Measurements from ENCODE around the gene CREB1.

The CREB1 gene

DNA sequence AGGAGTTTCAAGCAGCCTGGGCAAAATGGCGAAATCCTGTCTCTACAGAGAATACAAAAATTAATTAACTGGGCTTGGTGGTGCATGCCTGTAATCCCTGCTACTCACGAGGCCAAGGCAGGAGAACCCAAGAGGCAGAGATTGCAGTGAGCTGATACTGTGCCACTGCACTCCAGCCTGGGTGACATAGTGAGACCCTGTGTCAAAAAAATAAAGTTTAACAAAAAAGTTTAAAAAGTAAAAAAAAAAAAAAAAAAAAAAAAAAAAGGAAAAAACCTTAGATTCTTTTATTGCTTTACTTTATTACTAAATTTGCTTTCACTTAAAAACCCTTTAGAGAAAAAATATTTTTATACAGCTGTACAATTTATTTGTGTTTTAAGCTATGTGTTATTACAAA is 10.7 kb downstream of the CREB1 start:
- H2AFZ ChIP-seq (ENCODE audit: low read depth, low read length) = no peak overlapping the region
- peaks cover 17% of the 10 kb centered on the region for H3K36me3 ChIP-seq (replicated peaks; ENCODE audit: low read depth, low read length)
- peaks cover 80% of the 10 kb centered on the region for H4K20me1 ChIP-seq (ENCODE audit: insufficient read depth, low read length)
- H3K27ac ChIP-seq (ENCODE audit: low read length) = no peak overlapping the region
- TF ChIP-seq, protein P1, sequence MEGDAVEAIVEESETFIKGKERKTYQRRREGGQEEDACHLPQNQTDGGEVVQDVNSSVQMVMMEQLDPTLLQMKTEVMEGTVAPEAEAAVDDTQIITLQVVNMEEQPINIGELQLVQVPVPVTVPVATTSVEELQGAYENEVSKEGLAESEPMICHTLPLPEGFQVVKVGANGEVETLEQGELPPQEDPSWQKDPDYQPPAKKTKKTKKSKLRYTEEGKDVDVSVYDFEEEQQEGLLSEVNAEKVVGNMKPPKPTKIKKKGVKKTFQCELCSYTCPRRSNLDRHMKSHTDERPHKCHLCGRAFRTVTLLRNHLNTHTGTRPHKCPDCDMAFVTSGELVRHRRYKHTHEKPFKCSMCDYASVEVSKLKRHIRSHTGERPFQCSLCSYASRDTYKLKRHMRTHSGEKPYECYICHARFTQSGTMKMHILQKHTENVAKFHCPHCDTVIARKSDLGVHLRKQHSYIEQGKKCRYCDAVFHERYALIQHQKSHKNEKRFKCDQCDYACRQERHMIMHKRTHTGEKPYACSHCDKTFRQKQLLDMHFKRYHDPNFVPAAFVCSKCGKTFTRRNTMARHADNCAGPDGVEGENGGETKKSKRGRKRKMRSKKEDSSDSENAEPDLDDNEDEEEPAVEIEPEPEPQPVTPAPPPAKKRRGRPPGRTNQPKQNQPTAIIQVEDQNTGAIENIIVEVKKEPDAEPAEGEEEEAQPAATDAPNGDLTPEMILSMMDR (IDR thresholded peaks at IDR 0.05; ENCODE audit: low read depth, low read length) = no peak
- no peak for TF ChIP-seq EZH2phosphoT487 (IDR thresholded peaks at IDR 0.05; ENCODE audit: low read depth)
- 0 out of 2 replicates have a peak, but pooled peaks cover 5% of the 10 kb centered on the region for H3K4me1 ChIP-seq (ENCODE audit: low read length)
- H3K9ac ChIP-seq (ENCODE audit: low read length) = no peak overlapping the region
- H3K4me3 ChIP-seq (ENCODE audit: low read length) = no peak overlapping the region
- H3K4me2 ChIP-seq (ENCODE audit: low read length) = no peak overlapping the region
- H3K27me3 ChIP-seq (ENCODE audit: low read depth, low read length) = no peaks in the 10 kb centered on the region
- no peaks in the 10 kb centered on the region for H3K9me3 ChIP-seq (ENCODE audit: insufficient read depth, low read length)
- peaks cover 100% of the 10 kb centered on the region for H3K79me2 ChIP-seq (ENCODE audit: low read length)

DNA sequence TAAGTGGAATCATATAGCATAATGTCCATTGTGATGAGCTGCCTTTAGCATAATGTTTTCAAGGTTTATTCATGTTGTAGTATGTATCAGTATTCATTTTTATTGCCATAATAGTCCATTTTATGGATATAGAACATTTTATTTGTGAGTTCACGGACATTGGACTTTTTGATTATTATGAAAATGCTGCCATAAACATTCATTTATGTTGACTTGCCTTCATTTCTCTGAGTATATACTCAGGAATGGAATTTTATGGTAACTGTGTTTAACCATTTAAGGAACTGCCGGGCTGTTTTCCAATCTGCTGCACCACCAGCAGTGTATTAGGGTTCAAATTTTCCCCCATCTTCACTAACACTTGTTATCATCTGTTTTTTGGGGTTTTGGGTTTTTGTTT is 12.2 kb downstream of the CREB1 start:
- Histone ChIP-seq H4K20me1 (ENCODE audit: insufficient read depth, low read length) (peaks cover 81% of the 10 kb centered on the region), H3K79me2 (ENCODE audit: low read length) (peaks cover 100% of the 10 kb centered on the region), H3K36me3 (replicated peaks; ENCODE audit: low read depth, low read length) (peaks cover 23% of the 10 kb centered on the region)

DNA sequence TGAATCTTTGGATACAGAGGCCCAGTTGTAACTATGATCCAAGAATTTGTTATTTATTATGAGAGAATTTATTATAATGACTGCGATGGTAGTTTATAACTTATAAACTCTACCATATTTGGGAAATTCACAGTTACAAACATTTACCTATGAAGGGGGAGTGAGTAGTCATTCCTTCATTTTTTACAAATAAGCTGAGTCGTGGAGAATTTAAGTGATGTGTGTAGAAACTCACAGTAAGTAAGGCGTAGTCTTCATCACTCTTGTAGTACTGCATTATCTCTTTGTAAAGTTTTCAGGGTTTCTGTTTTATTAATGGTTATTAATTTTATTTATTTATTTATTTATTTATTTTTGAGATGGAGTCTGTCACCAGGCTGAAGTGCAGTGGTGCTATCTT is 13.5 kb downstream of the CREB1 start:
- H3K36me3 ChIP-seq (replicated peaks; ENCODE audit: low read depth, low read length) = peaks cover 24% of the 10 kb centered on the region
- no peak overlapping the region for H3K27ac ChIP-seq (ENCODE audit: low read length)
- H4K20me1 ChIP-seq (ENCODE audit: insufficient read depth, low read length) = peaks cover 81% of the 10 kb centered on the region

More for the DNA sequence above, 12.2 kb downstream of the CREB1 start:
- H3K9me3 ChIP-seq (ENCODE audit: insufficient read depth, low read length) = no peaks in the 10 kb centered on the region
- no peak overlapping the region for H3K27ac ChIP-seq (ENCODE audit: low read length)
- H3K27me3 ChIP-seq (ENCODE audit: low read depth, low read length) = no peaks in the 10 kb centered on the region
- no peak overlapping the region for H3K4me3 ChIP-seq (ENCODE audit: low read length)
- no peak for TF ChIP-seq EZH2phosphoT487 (IDR thresholded peaks at IDR 0.05; ENCODE audit: low read depth)
- TF ChIP-seq, protein P1 (IDR thresholded peaks at IDR 0.05; ENCODE audit: low read depth, low read length) = no peak
- H3K4me2 ChIP-seq (ENCODE audit: low read length) = no peak overlapping the region
- no peak overlapping the region for H3K9ac ChIP-seq (ENCODE audit: low read length)
- no peak overlapping the region for H2AFZ ChIP-seq (ENCODE audit: low read depth, low read length)
- 0 out of 2 replicates have a peak, but pooled peaks cover 5% of the 10 kb centered on the region for H3K4me1 ChIP-seq (ENCODE audit: low read length)

DNA sequence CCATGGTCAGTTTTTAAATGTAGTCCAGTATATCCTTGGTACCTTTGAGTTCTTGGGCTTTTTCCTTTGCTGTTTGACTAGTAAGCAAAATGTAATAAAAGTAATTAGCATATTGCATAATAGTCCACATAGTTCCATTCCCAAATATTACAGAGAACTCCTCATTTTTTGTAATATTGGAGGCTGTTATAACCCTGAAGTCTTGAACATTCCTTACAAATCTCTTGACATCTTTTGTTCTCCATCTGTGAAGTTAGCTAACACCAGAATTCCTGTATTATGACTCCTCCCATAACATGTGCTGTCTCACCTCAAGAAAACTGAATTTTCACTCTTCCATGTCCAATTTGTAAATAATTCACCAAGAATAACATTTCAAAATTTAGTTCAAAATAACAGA is 17.1 kb downstream of the CREB1 start:
- Histone ChIP-seq H3K4me1 (ENCODE audit: low read length) (peaks cover 2% of the 10 kb centered on the region; the same call in 1 of the 2 replicates), H3K9me3 (ENCODE audit: insufficient read depth, low read length) (no peaks in the 10 kb centered on the region), H2AFZ (ENCODE audit: low read depth, low read length) (no peak overlapping the region), H4K20me1 (ENCODE audit: insufficient read depth, low read length) (peaks cover 84% of the 10 kb centered on the region), H3K4me3 (ENCODE audit: low read length) (no peak overlapping the region), H3K9ac (ENCODE audit: low read length) (no peak overlapping the region), H3K27ac (ENCODE audit: low read length) (no peak overlapping the region), H3K36me3 (replicated peaks; ENCODE audit: low read depth, low read length) (peaks cover 19% of the 10 kb centered on the region), H3K4me2 (ENCODE audit: low read length) (no peak overlapping the region), H3K27me3 (ENCODE audit: low read depth, low read length) (no peaks in the 10 kb centered on the region), H3K79me2 (ENCODE audit: low read length) (peaks cover 99% of the 10 kb centered on the region)
- TF ChIP-seq EZH2phosphoT487 (IDR thresholded peaks at IDR 0.05; ENCODE audit: low read depth) = no peak
- TF ChIP-seq, protein P1 (IDR thresholded peaks at IDR 0.05; ENCODE audit: low read depth, low read length) = no peak

More for the DNA sequence above, 13.5 kb downstream of the CREB1 start:
- Histone ChIP-seq H3K9me3 (ENCODE audit: insufficient read depth, low read length) (no peaks in the 10 kb centered on the region), H3K4me1 (ENCODE audit: low read length) (no peaks in the 10 kb centered on the region), H3K27me3 (ENCODE audit: low read depth, low read length) (no peaks in the 10 kb centered on the region), H3K79me2 (ENCODE audit: low read length) (peaks cover 100% of the 10 kb centered on the region), H2AFZ (ENCODE audit: low read depth, low read length) (no peak overlapping the region), H3K9ac (ENCODE audit: low read length) (no peak overlapping the region), H3K4me2 (ENCODE audit: low read length) (no peak overlapping the region), H3K4me3 (ENCODE audit: low read length) (no peak overlapping the region)
- TF ChIP-seq, protein P1 (IDR thresholded peaks at IDR 0.05; ENCODE audit: low read depth, low read length) = no peak
- no peak for TF ChIP-seq EZH2phosphoT487 (IDR thresholded peaks at IDR 0.05; ENCODE audit: low read depth)
